ENCODE results near the gene POGLUT2. TPM values are rescaled to one million over a fixed set of nuclear protein-coding genes. Genes with fewer than 3 reads are reported as not detected.

POGLUT2 gene
- total and polyA plus RNA-seq, 4 donors, result 1.4 to 13.9 (median 4.5) TPM

GRCh38 chr13:102772042-102772425 lies 26.7 kb downstream of the POGLUT2 start:
- Histone ChIP-seq H3K36me3 (ENCODE audit: control insufficient read depth in 4 of 4, insufficient read depth in 4 of 4, low read length in 4 of 4) (no peaks in the 10 kb centered on the region), H3K4me3 (no peak overlapping the region), H3K27ac (ENCODE audit: low read depth in 1 of 2, low read length in 1 of 2) (no peak overlapping the region), H3K9ac (ENCODE audit: insufficient read depth in 1 of 2, low read length in 2 of 2) (no peak overlapping the region), H3K4me1 (ENCODE audit: control insufficient read depth in 5 of 5, insufficient read depth in 5 of 5, low read length in 5 of 5) (peaks cover 0 to 13% (median 8%) of the 10 kb centered on the region in 5 donors), H3K9me3 (ENCODE audit: control insufficient read depth in 4 of 4, insufficient read depth in 3 of 4, low read length in 3 of 4) (no peaks in the 10 kb centered on the region), H3K27me3 (ENCODE audit: control insufficient read depth in 3 of 3, insufficient read depth in 3 of 3, low read length in 2 of 3) (no peaks in the 10 kb centered on the region)
- WGBS, 2 donors, result 78 to 90% methylated on average over 16 of the region's 16 CpGs
- DNase-seq (no peak), ATAC-seq (ENCODE audit: insufficient read depth, low FRiP score) (no peak)
- no peak for TF ChIP-seq CTCF (IDR thresholded peaks at IDR 0.05; ENCODE audit: control extremely low read depth, extremely low read depth)

DNA sequence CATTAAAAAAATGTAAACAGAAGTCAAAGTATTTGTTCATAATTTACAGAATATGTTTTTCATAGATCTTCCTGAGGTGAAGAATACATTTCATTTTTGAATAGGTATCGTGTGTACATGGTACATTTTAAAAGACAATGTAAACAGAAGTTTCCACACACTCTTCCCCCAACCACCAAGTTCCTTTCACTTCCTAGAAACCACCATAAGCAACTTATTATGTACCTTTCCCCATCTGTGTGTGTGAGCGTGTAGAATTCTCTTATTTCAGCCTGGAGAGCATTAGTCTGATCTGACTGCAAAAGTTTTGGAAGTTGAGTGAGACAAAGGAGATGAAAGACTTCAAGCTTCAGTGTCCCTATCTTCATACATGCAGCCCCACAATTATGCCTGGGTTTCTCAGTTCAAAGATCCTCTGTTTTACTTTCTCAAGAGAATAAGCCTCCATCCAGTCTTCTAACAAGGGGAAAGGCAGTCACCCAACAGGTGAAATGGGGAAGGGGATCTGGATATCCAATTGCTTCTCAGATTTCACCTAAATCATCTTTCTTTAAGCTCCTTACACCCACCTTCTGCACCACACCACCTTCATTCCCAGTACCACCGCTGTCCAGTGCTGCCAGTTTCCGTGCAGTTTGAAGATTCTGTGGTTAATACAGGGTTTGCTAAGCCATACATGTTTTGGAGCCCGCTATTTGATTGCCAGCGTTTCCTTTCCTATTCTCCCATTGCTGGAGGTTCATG lies 27.3 kb downstream of the POGLUT2 start:
- ATAC-seq (ENCODE audit: insufficient read depth, low FRiP score) (no peak), DNase-seq (no peak)
- H3K4me1 ChIP-seq (ENCODE audit: control insufficient read depth in 5 of 5, insufficient read depth in 5 of 5, low read length in 5 of 5), result peaks cover 0 to 13% (median 8%) of the 10 kb centered on the region in 5 donors
- TF ChIP-seq CTCF (IDR thresholded peaks at IDR 0.05; ENCODE audit: control extremely low read depth, extremely low read depth), result no peak
- H3K27ac ChIP-seq (ENCODE audit: low read depth in 1 of 2, low read length in 1 of 2), result no peak overlapping the region
- H3K9me3 ChIP-seq (ENCODE audit: control insufficient read depth in 4 of 4, insufficient read depth in 3 of 4, low read length in 3 of 4), result no peaks in the 10 kb centered on the region
- H3K36me3 ChIP-seq (ENCODE audit: control insufficient read depth in 4 of 4, insufficient read depth in 4 of 4, low read length in 4 of 4), result no peaks in the 10 kb centered on the region
- no peaks in the 10 kb centered on the region for H3K27me3 ChIP-seq (ENCODE audit: control insufficient read depth in 3 of 3, insufficient read depth in 3 of 3, low read length in 2 of 3)
- H3K4me3 ChIP-seq, result no peak overlapping the region
- H3K9ac ChIP-seq (ENCODE audit: insufficient read depth in 1 of 2, low read length in 2 of 2), result no peak overlapping the region
- 65 to 79% methylated on average over 6 of the region's 6 CpGs for WGBS, 2 donors

GRCh38 chr13:102770435-102770834 lies 28.3 kb downstream of the POGLUT2 start:
- 91% methylated on average over 2 of the region's 2 CpGs for WGBS, 2 donors
- H3K36me3 ChIP-seq (ENCODE audit: control insufficient read depth in 4 of 4, insufficient read depth in 4 of 4, low read length in 4 of 4), result no peaks in the 10 kb centered on the region
- no peak for ATAC-seq (ENCODE audit: insufficient read depth, low FRiP score)
- H3K4me3 ChIP-seq, result no peak overlapping the region
- no peaks in the 10 kb centered on the region for H3K9me3 ChIP-seq (ENCODE audit: control insufficient read depth in 4 of 4, insufficient read depth in 3 of 4, low read length in 3 of 4)
- H3K27ac ChIP-seq (ENCODE audit: low read depth in 1 of 2, low read length in 1 of 2), result no peak overlapping the region
- no peaks in the 10 kb centered on the region for H3K27me3 ChIP-seq (ENCODE audit: control insufficient read depth in 3 of 3, insufficient read depth in 3 of 3, low read length in 2 of 3)
- no peak for DNase-seq
- no peak for TF ChIP-seq CTCF (IDR thresholded peaks at IDR 0.05; ENCODE audit: control extremely low read depth, extremely low read depth)
- peaks cover 0 to 13% (median 8%) of the 10 kb centered on the region in 5 donors for H3K4me1 ChIP-seq (ENCODE audit: control insufficient read depth in 5 of 5, insufficient read depth in 5 of 5, low read length in 5 of 5)
- H3K9ac ChIP-seq (ENCODE audit: insufficient read depth in 1 of 2, low read length in 2 of 2), result no peak overlapping the region

All from lung (tissue), 12 donors.